ENCODE results near the gene CLNK. TPM values are rescaled to one million over a fixed set of nuclear protein-coding genes. Genes with fewer than 3 reads are reported as not detected.

Gene CLNK
- total RNA-seq, 4 donors from 2014 or later = under 0.01 to 0.73 TPM; not detected in 2

DNA sequence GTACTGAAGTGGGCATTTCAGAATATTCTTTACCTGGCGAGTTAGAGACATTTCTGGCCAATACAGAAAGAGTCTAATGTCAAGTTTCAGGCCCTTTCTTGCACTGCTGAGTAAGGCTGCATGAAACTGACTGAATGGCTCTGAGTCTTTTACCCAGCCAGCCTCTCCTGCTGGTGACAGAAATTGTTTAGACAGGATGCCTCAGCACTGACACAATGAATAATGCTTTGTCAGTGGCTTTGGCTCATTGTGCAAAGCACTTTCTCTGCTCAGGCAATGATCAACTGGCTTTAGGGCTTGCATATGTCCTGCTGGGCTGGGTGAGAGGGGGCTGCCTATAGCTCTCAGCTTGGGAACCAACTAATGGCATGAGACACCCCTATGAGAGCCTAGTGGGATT, 45.5 kb downstream of the CLNK start:
- TF ChIP-seq POLR2AphosphoS5 (IDR thresholded peaks at IDR 0.05) (no peak), POLR2A (IDR thresholded peaks at IDR 0.05) (no peak), EP300 (IDR thresholded peaks at IDR 0.05) (no peak)
- TF ChIP-seq, protein P1, sequence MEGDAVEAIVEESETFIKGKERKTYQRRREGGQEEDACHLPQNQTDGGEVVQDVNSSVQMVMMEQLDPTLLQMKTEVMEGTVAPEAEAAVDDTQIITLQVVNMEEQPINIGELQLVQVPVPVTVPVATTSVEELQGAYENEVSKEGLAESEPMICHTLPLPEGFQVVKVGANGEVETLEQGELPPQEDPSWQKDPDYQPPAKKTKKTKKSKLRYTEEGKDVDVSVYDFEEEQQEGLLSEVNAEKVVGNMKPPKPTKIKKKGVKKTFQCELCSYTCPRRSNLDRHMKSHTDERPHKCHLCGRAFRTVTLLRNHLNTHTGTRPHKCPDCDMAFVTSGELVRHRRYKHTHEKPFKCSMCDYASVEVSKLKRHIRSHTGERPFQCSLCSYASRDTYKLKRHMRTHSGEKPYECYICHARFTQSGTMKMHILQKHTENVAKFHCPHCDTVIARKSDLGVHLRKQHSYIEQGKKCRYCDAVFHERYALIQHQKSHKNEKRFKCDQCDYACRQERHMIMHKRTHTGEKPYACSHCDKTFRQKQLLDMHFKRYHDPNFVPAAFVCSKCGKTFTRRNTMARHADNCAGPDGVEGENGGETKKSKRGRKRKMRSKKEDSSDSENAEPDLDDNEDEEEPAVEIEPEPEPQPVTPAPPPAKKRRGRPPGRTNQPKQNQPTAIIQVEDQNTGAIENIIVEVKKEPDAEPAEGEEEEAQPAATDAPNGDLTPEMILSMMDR (IDR thresholded peaks at IDR 0.05) = no peak
- H3K36me3 ChIP-seq = no peaks in the 10 kb centered on the region
- no peaks in the 10 kb centered on the region for H3K4me1 ChIP-seq
- ATAC-seq = no peak
- H3K9me3 ChIP-seq = no peaks in the 10 kb centered on the region
- WGBS, 2 donors (ENCODE audit: low coverage in 1 of 2) = 100% methylated on average over 1 of the region's 1 CpG; no CpG with 5 or more reads in 1 of the 2 donors
- H3K4me3 ChIP-seq = no peak overlapping the region
- H3K27me3 ChIP-seq = no peaks in the 10 kb centered on the region
- H3K27ac ChIP-seq = no peak overlapping the region

DNA sequence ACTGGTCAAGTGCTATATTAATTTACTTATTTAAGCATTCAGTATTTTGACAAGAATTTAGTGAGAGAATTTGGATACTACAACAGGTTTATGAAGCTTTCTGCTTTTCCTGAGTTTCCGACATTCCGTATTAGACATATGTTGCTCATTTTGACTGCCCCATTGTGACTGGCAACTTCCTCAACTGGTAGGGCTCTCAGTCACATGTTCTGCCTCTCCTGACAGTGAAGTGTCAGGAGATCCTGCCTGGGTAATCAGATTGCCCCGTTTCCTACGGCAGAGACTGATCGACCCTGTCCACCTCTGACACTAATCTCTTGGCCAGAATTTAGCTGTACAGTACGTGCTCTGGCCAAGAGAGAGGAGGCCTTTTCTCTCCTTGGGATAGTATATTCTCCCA, 49.5 kb downstream of the CLNK start:
- TF ChIP-seq EP300 (IDR thresholded peaks at IDR 0.05) (no peak), POLR2AphosphoS5 (IDR thresholded peaks at IDR 0.05) (no peak), POLR2A (IDR thresholded peaks at IDR 0.05) (no peak)
- TF ChIP-seq, protein P1 (IDR thresholded peaks at IDR 0.05) = no peak
- no peak for ATAC-seq
- H3K4me3 ChIP-seq = no peak overlapping the region
- H3K27ac ChIP-seq = no peak overlapping the region
- H3K4me1 ChIP-seq = no peaks in the 10 kb centered on the region
- no peaks in the 10 kb centered on the region for H3K9me3 ChIP-seq
- WGBS, 2 donors (ENCODE audit: low coverage in 1 of 2) = 38 to 42% methylated on average over 2 to 6 of the region's 6 CpGs
- no peaks in the 10 kb centered on the region for H3K27me3 ChIP-seq
- H3K36me3 ChIP-seq = no peaks in the 10 kb centered on the region

DNA sequence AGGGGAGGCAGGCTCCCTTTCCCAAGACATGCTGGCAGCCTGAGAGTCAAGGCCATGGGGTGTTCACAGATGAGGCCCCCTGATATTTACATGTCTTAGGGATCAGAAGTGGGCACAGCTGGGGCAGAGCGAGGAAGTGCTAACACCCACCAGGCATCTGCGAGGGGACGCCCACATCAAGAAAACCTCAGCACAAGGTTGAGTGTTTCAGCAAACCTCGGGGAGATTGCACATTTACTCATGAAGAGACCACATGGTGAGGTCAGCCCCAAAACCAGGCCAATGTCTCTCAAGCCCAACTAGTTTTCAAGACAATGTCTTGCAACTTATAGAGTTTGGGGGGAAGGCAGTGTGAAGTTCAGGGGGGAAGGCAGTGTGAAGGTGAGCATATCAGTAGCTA, 55.2 kb downstream of the CLNK start:
- no peaks in the 10 kb centered on the region for H3K36me3 ChIP-seq
- H3K27me3 ChIP-seq = no peaks in the 10 kb centered on the region
- no peaks in the 10 kb centered on the region for H3K4me1 ChIP-seq
- ATAC-seq = no peak
- 96% methylated on average over 4 of the region's 4 CpGs; no CpG with 5 or more reads in 1 of the 2 donors for WGBS, 2 donors (ENCODE audit: low coverage in 1 of 2)
- H3K9me3 ChIP-seq = no peaks in the 10 kb centered on the region
- H3K4me3 ChIP-seq = no peak overlapping the region
- no peak for TF ChIP-seq EP300 (IDR thresholded peaks at IDR 0.05)
- TF ChIP-seq, protein P1 (IDR thresholded peaks at IDR 0.05) = no peak
- no peak for TF ChIP-seq POLR2AphosphoS5 (IDR thresholded peaks at IDR 0.05)
- TF ChIP-seq POLR2A (IDR thresholded peaks at IDR 0.05) = no peak
- H3K27ac ChIP-seq = no peak overlapping the region

DNA sequence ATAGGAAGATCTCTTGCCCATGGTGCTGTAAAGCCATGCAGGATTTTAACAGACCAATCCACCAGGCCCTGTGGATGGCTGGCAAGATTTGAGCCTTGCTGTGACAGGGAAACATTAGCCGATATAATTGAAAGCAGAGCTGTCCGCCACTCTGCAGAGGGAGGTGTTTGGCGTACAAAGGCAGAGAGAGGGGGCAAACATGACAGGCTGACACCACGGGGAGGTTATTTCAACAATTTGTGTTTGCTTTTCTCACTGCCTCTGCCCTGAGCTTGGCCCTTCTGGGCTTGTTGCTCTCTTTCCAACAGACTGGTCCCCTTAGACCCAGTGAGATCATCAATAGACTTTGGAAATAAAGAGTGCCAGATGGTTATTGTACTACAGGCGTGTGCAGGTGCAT, 59.4 kb downstream of the CLNK start:
- WGBS, 2 donors (ENCODE audit: low coverage in 1 of 2) = 40 to 77% methylated on average over 1 to 3 of the region's 5 CpGs
- Histone ChIP-seq H3K4me3 (no peak overlapping the region), H3K9me3 (no peaks in the 10 kb centered on the region), H3K4me1 (no peaks in the 10 kb centered on the region), H3K36me3 (no peaks in the 10 kb centered on the region), H3K27ac (no peak overlapping the region), H3K27me3 (no peaks in the 10 kb centered on the region)
- TF ChIP-seq, protein P1 (IDR thresholded peaks at IDR 0.05) = no peak
- TF ChIP-seq EP300 (IDR thresholded peaks at IDR 0.05) (no peak), POLR2AphosphoS5 (IDR thresholded peaks at IDR 0.05) (no peak)
- no peak for ATAC-seq

DNA sequence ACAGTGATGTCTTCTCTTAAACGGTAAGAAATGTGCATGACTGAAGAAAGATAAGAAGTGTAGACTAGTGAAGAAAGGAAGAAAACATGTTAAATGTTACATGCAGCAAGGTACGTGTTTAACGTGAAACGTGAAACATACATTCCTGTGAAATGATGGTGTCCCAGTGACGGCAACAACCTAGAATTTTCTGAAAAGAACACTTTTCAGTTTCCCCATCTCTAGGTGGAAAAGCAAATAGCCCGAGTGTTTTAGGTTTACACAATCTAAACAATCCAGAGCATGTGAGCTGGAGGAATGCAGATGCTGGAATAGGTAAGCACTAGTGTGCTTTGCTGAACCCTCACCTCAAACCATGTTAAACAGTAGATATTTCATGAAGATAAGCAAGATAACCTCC, 60.7 kb downstream of the CLNK start:
- H3K4me1 ChIP-seq = no peaks in the 10 kb centered on the region
- no peaks in the 10 kb centered on the region for H3K9me3 ChIP-seq
- H3K27ac ChIP-seq = no peak overlapping the region
- H3K36me3 ChIP-seq = no peaks in the 10 kb centered on the region
- no peak for ATAC-seq
- no peaks in the 10 kb centered on the region for H3K27me3 ChIP-seq
- no peak overlapping the region for H3K4me3 ChIP-seq
- WGBS, 2 donors (ENCODE audit: low coverage in 1 of 2) = 60 to 64% methylated on average over 6 of the region's 6 CpGs
- TF ChIP-seq, protein P1 (IDR thresholded peaks at IDR 0.05) = no peak
- no peak for TF ChIP-seq POLR2AphosphoS5 (IDR thresholded peaks at IDR 0.05)
- no peak for TF ChIP-seq EP300 (IDR thresholded peaks at IDR 0.05)
- no peak for TF ChIP-seq POLR2A (IDR thresholded peaks at IDR 0.05)
